ENCODE results near the gene RRAS2. TPM values are rescaled to one million over a fixed set of nuclear protein-coding genes. Genes with fewer than 3 reads are reported as not detected.

Gene RRAS2
- total RNA-seq, 1 experiment from 2014 or later, result 158 TPM

- H4K8ac ChIP-seq (replicated peaks; ENCODE audit: insufficient read length, low read depth, low read length), result no peak overlapping the region
- DNase-seq, result no peak
- no peaks in the 10 kb centered on the region for H3K9me3 ChIP-seq (ENCODE audit: control insufficient read depth, low read depth, low read length)
- H2BK5ac ChIP-seq (ENCODE audit: insufficient read length, low read length), result no peak overlapping the region
- Mint-ChIP-seq H3K9me3 (peaks cover 22 to 26% of the 10 kb centered on the region in 2 experiments), H3K4me3 (no peak overlapping the region), H3K4me1 (peaks cover 3 to 7% of the 10 kb centered on the region in 2 experiments; a peak in 2 of 4 replicates), H3K36me3 (ENCODE audit: insufficient read depth in 1 of 3, low read depth in 3 of 3) (peaks cover 51 to 88% (median 66%) of the 10 kb centered on the region in 3 experiments), H3K27me3 (ENCODE audit: low read depth) (peaks cover 5% of the 10 kb centered on the region), H3K27ac (no peak overlapping the region)
- no CpG with 5 or more reads among the region's 2 CpGs for WGBS (ENCODE audit: extremely low coverage, insufficient read length, low lambda C conversion rate)
- no peaks in the 10 kb centered on the region for H3K27me3 ChIP-seq (ENCODE audit: insufficient read depth, low read length)
- no peak overlapping the region for H2BK15ac ChIP-seq (ENCODE audit: low read depth, low read length)
- no peak overlapping the region for H3K56ac ChIP-seq (ENCODE audit: insufficient read length, low read depth, low read length)
- no peak overlapping the region for H3K23ac ChIP-seq (ENCODE audit: insufficient read length, low read depth, low read length)
- H3K14ac ChIP-seq (ENCODE audit: insufficient read depth, low read length), result no peak overlapping the region
- no peak overlapping the region for H4K91ac ChIP-seq (ENCODE audit: insufficient read length, low read depth, low read length)
- H3K4me1 ChIP-seq (ENCODE audit: insufficient read depth, low read length), result no peaks in the 10 kb centered on the region
- H3T11ph ChIP-seq (ENCODE audit: low read length), result no peak overlapping the region
- H3K23me2 ChIP-seq (ENCODE audit: insufficient read length, low read depth, low read length, poor library complexity, severe bottlenecking), result no peaks in the 10 kb centered on the region
- H2AFZ ChIP-seq (ENCODE audit: low read length), result no peak overlapping the region
- H3K4me2 ChIP-seq (ENCODE audit: insufficient read depth, insufficient read length, low read length), result no peak overlapping the region
- no peak overlapping the region for H2BK20ac ChIP-seq (ENCODE audit: low read depth, low read length, poor library complexity, severe bottlenecking)
- H3K4ac ChIP-seq (ENCODE audit: low read depth, low read length), result no peak overlapping the region
- H3K9ac ChIP-seq (ENCODE audit: extremely low read depth, insufficient read length, low read length), result no peak overlapping the region
- no peak overlapping the region for H4K5ac ChIP-seq (ENCODE audit: insufficient read length, low read depth, low read length)
- TF ChIP-seq CTCF (conservative IDR thresholded peaks at IDR 0.05), result no peak
- no peak overlapping the region for H2AK5ac ChIP-seq (ENCODE audit: insufficient read length, low read length)
- H4K20me1 ChIP-seq (ENCODE audit: control insufficient read depth, insufficient read depth, insufficient read length), result no peaks in the 10 kb centered on the region
- no peak overlapping the region for H3K18ac ChIP-seq (ENCODE audit: insufficient read length, low read depth, low read length)
- no peak overlapping the region for H2BK12ac ChIP-seq (ENCODE audit: insufficient read length, low read depth, low read length)
- no peaks in the 10 kb centered on the region for H3K79me2 ChIP-seq (ENCODE audit: insufficient read depth, low read length)
- no peak overlapping the region for H3K27ac ChIP-seq (ENCODE audit: insufficient read length, low read depth, low read length)
- H2BK120ac ChIP-seq (ENCODE audit: low read depth, low read length, poor library complexity, severe bottlenecking), result no peak overlapping the region
- no peaks in the 10 kb centered on the region for H3K79me1 ChIP-seq (ENCODE audit: insufficient read depth, low read depth, low read length, poor library complexity, severe bottlenecking)
Observed at GRCh38 chr11:14273895-14274294, 85.1 kb downstream of the RRAS2 start.

Data from H9 (cell line).